Fibroblast of the conjunctiva (primary cell): Measurements from ENCODE around the gene GFAP.
A peak's percentile ranks its signal among the peaks of the same experiment; 100 is the strongest.

Experiments
- DNase-seq: peaks from one replicate; pipeline ENCODE4 v3.0.0-alpha.2; 2010; ENCODE audit warnings: low read depth

GFAP gene

DNA sequence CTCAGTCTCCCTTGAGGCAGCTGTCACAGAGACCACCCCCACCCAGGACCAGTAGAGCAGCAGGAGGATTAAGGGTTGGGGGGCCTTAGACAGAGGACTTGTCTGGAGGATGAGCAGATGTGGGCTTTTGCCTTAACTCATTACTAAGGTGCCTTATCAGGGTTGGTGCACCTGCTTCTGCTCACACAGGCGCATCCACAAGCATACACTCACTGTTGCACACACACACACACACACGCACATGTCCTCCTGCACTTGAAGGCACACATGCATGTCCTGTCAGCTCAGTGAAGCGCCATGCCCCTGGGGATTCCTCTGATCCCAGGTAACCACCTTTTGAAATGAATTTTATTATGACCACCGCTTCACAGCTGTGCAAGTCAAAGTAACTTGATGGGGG is 1.2 kb downstream of the GFAP start:
- DNase-seq: no peak

DNA sequence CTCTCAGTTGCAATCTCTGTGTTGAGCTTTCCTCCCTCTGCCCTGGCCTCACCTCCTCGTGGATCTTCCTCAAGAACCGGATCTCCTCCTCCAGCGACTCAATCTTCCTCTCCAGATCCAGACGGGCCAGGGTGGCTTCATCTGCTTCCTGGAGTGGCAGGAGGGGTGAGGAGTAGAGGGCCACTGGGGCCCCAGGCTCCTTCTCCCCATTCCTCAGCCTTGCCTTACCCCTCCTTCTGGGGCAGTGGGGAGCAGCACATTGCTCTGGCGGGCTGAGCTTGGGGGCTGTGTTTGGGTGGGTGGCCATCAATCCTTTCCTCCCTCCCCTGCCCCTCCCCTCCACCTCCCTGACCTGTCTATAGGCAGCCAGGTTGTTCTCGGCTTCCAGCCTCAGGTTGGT is 1.6 kb downstream of the GFAP start:
- no peak for DNase-seq

DNA sequence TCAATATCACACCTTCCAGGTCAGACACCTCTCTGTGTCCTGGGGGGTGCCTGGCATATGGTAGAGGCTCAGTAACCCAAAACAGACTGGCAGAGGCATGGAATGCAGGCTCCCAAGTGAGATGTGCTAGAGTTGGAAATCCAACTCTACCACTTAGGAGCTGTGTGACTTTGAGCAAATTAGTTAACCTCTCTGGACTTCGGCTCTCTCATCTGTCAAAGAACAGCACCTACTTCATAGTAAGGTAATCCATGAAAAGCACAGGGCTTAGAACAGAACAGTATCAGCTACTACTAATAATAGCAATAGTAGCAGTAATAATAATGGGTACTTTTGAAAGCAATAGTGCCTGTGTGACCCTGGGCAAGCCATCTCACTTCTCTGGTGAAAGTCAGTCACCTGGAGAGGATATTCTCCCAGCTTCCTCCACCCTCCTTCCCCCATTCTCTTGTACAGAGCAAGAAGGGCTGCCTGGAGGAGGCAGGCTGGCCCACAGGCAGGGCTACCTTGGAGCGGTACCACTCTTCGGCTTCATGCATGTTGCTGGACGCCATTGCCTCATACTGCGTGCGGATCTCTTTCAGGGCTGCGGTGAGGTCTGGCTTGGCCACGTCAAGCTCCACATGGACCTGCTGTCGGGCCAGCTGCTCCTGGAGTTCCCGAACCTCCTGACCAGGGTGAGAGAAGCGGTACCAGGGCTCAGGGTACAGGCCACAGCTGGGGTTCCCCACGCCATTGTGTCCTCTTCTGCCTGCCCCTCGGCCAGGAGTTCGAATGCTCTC is 2.3 kb downstream of the GFAP start:
- DNase-seq: no peak

DNA sequence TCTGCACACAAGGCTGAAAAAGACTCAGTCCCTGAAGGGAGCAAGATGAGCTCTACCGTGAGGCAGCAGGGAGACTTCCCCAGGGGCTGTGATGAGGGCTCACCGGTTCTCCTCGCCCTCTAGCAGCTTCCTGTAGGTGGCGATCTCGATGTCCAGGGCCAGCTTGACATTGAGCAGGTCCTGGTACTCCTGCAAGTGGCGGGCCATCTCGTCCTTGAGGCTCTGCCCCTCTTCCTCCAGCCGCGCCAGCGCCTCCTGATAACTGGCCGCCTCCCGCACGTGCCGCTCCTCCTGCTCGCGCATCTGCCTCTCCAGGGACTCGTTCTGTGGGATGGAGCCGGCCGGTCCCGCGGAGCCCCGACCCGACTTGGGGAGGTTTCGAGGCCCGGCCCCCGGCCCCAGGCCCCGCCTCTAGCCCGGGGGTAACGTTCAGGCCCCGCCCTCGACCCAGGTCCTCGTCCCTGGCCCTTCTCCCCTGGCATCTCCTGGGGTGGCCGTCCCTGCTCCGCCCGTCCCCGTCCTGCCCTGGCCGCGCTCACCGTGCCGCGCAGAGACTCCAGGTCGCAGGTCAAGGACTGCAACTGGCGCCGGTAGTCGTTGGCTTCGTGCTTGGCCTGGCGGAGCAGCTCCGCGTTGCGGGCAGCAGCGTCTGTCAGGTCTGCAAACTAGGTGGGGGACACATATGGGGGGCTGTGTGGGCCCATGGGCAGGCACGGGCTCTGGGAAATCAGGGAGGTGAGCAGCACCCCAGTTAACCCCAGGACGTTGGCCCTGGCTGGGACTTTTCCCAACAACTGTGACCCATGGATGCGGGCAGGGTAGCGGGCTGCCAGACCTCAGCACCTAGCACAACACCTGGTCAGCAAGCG is 3.9 kb downstream of the GFAP start:
- no peak for DNase-seq

DNA sequence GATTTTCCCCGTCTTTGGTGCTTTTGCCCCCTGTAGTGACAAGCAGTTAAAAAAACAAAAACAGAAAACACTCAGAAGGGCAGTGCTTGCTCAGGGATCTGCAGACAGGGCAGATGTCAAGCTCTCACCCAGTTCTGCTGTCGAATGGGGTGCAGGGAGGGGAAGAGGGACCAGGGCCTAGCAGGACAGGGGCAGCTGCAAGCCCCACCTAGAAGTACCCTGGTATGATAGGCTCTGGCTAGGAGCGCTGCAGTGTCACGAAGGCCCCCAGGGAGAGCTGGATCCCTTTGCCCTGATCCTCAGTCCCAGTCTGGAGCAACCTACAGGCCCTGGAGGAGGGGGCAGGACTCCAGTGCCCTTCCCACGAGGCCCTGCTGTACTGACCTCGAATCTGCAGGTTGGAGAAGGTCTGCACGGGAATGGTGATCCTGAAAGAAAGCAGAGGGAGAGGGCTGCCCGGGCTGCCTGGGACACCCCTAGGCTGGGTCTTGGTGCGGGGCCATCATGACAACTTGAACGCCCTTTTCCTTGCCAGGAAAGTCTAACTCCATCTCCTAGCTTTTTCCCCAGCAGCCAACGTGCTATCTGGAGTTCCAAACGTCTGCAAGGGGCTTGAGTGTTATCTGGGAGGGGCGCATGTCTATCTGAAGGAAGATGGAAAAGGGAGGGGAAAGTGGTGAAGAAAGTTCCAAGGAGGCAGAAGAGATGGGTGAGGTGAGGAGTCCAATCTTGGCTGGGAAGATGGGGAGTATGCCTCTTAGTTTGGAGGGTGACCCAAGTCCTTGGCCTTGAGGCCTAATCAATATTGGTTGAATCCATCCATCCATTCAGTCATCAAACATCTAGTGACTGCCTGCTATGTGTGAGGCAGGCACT is 4.8 kb downstream of the GFAP start:
- no peak for DNase-seq

DNA sequence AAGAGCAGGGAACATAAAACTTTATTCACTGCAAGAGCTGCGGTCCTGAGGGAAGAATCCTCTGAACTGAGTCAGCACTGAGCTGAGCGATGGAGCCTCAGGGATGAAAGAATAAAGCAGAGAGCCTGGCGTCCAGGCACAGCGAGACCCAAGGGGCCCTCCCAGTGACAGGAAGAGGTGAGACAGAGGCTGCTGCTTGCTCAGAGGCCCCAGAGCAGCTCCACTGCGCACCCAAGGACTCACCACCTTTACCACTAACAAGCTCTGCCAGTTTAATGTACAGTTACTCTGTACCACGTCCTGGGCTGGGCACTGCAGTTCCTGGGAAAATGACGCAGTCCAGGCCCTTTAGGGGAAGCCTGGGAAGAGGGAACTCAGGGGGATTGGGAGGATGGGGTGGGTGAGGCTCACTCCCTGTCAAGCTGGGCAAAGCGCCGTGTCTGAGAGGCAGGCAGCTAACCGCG is 5.6 kb downstream of the GFAP start:
- DNase-seq: no peak

DNA sequence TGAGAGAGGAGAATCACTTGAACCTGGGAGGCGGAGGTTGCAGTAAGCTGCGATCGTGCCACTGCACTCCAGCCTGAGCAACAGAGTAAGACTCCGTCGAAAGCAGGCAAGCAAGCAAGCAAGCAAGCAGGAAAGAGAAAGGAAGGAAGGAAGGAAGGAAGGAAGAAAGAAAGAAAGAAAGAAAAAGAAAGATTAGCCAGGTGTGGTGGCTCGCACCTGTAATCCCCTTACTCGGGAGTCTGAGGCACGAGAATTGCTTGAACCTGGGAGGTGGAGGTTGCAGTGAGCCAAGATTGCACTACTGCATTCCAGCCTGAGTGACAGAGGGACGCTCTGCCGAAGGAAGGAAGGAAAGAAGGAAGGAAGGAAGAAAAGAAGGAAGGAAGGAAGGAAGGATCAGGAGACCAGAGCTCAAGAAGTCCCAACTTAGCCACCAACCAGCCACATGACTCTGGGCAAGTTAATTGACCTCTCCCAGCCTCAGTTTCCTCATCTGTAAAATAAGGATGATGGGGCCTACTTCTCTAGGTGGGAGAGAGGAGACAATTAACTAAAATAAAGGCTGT is 6.5 kb downstream of the GFAP start:
- no peak for DNase-seq

DNA sequence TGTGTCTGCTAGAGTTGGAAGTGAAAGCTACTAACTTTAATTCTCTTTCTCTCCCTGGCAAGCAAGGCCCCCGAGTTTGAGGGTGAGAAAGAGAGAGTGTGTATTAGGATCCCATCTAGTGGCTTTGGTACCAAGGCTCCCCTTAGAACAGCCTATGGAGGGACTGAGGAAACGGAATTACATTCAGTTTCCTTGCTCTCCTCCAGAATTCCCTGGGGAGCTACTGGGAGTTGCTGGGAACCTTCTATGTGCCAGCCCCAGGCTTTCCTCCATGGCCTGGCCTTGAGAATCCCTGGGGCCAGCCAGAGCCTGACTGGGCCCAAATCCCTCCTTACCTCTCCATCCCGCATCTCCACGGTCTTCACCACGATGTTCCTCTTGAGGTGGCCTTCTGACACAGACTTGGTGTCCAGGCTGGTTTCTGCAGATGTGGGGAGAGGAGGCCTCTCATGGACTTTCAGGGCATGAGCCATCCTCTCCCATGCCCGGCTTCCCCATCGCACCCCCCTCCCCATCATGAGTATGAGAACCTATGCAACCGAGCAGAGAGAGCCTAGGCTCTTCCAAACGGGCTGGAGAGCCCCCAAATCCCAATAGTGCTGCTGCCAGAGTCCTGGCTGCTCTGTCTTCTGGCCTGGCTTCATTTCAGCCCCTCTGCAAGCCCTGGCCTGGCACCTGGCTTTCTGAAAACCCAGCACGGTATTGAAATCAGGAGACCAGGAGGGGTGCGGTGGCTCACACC is 7.4 kb downstream of the GFAP start:
- no peak for DNase-seq

DNA sequence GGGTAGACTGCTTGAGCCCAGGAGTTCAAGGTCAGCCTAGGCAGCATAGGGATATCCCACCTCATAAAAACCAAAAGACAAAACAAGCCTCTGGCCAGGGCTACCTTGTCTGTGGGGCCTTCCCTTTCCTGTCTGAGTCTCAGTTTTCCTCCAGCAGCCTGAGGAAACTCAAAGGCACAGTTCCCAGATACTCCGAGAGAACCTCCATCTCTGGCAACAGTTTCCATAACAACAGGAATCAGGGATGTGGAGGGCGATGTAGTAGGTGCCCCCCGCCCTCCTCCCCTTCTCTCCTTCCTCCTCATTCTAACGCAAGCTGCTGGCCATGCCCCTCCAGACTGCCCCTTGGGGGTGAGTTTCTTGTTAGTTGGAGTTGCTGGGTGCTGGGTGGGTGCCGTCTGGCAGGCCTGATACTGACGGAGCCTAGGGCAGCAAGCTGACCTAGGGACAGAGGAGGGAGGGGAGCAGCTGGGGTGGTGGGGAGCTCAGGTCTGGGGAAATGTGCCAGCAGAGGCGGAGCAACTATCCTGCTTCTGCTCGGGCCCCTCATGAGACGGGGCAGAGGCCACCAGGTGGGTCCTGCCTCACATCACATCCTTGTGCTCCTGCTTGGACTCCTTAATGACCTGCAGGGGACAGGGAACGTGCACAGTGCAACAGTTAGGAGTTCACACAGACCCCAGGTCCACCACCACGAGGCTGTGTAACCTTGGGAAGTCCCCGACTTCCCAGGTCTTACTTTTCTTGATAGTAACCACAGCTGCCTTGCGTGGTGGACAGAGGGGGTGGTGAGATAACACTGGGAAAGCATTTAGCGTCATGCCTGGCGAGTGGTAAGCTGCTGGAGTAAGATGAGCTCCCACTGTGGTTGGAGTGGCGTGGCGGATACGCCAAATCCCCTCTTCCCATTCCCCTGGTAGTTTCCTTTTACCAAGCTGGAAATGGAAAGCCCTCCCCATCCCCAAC is 8.3 kb downstream of the GFAP start:
- no peak for DNase-seq

DNA sequence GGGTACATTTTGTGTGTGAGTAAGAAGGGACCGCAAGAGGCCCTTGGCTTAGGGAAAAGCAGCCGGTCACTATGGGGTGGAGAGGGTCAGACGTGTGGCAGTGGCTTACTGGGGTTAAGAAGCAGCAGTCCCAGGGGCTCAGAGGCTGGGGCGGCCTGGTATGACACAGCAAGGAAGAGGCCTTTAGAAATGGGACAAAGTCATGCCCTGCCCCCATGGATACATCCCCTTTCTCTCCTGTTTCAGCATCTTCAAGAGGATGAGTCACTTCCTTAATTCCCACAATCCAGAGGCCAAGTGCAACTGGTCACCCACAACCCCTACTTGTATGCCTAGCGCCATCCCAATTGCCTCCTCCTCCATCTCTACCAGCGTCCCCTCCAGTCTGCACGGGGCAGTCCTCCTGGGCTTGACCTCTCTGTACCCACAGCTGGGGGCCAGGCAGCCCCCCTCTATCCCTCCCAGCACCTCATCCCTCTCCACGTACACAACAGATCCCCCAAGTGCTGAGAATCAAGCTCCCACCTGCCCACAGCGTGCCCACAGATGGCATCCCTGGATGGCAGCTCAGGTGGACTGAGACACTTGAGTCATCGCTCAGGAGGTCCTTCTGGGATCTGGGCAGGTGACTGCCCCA is 9.2 kb downstream of the GFAP start:
- peak; percentile 86 for DNase-seq

DNA sequence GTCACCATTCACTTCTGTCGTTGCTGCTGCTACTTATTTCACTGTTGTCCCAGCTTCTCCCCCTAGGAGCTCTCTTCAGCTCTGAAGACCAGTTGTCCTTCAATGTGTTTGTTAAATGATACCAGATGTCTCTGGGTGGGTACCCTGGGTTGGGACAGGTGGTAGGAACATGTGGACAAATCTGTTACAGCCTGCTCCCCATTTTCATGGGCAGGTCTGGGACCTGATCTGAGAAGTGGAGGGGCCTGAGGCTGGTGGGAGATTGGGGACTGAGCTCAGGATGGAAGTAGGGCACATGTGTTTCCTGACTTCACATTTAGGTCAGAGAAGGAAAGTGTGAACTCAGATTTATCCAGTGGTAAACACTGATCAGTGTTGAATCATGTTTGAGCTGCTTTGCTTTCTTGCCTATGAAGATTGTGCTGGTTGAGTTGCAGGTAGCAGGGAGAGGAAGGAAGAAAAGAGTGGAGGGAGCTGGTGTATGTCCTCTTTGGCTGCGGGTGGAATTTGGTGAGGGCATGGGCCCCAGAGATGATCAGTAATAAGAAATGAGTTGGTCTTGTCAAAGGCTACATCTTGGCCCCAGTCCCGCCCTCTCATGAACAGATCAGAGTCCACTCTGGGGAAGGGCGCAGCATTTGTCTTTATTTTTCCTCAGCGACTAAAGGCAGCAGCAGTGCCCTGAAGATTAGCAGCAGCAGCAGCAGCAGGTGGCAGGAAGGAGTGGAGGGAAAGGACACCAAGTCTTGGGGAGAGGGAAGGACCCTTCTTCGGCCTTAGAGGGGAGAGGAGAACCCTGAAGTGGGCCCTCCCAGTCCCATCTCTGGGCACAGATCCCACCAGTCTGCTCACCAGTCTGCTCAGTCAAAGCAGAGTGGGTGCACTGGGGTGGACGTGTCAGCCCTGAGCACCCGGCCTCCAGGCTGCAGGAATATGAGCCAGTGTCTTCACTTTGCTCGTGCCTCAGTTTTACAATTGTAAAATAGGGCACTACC is 10.0 kb downstream of the GFAP start:
- DNase-seq: no peak

DNA sequence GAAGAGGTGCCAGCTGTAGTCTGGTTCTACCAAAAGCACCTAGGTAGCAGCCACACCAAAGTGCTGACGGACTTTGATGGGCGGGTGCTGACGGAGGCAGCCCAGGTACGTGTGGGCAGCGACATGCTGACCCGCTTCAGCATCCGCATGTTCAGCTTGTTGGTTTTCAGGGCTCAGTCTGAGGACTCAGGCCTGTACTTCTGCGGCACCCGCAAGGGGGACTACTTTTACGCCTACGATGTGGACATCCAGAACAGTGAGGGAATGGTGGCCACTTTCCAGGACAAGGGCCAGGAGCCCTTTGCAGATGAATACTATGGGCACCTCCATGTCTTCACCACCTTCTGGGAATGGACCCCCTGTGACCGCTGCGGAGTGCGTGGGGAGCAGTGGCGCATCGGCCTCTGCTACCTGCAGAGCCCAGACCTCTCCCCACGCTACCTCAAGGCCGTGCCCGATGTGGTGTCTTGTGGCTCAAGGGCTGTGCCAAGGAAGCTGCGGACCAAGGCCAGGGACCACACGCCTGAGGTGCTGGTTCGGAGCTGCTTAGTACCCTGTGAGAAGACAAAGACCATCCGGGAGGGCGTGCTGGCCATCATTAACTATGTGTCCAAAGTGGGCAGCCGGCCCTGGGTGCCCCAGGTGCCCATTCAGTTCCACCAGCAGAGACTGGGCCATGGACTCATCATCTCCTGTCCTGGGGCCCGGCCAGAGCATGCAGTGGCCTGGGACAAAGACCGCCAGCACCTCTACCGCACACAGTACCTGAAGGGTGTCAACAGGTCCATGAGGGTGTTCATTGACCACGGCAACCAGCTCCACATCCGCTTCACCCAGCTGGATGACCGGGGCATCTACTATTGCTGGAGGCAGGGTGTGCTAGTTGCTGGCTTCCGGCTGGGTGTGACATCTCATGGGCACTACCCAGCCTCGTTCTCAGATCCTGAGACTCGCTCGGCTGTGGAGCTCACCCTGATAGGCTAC is 11.0 kb downstream of the GFAP start:
- no peak for DNase-seq

DNA sequence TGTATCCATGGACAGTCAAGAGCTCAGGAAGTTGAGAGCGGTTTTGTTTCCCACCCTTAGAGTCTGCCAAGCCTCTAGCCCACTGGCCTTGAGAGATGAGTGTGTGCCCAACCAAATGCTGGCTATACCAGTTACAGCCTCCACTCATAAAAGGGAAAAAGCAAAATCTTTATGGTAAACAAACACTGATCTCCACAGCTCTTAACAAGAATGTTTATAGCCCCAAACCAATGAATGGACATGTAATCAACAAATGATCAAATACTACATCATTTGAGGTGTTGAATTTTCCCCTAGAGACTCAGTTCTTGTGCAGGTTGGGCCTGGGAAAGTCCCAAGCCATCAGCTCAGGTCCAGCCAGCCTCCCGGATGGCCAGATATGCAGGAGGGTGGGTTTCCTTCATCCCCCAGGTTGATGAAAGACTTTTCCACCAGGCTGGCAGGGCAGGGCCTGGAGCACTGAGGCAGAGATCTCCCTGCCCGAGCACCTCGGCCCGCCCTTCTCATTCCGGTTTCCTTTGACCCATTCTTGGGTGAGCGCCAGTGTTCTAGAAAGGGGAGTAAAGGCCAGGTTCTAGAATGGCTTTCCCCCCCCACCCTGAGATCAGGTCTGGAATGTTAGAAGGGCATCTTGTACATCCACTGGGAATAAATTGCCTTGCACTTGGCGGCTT is 12.2 kb downstream of the GFAP start:
- no peak for DNase-seq

DNA sequence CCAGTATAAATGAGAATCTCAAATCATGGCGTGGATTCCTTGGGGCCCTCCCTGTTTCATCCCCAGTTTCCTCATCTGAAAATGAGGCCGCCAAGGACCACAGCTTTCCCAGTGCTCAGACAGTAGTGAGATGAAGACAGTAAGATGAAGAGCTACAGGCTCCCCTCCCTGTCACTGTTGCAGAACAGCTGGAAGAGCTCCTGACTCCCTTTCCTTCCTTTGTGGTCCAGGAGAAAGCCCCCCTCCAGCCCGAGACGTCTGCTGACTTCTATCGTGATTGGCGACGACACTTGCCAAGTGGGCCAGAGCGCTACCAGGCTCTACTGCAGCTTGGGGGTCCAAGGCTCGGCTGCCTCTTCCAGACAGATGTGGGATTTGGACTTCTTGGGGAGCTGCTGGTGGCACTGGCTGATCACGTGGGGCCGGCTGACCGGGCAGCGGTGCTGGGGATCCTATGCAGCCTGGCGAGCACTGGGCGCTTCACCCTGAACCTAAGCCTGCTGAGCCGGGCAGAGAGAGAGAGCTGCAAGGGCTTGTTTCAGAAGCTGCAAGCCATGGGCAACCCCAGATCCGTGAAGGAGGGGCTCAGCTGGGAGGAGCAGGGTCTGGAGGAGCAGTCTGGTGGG is 13.1 kb downstream of the GFAP start:
- no peak for DNase-seq

DNA sequence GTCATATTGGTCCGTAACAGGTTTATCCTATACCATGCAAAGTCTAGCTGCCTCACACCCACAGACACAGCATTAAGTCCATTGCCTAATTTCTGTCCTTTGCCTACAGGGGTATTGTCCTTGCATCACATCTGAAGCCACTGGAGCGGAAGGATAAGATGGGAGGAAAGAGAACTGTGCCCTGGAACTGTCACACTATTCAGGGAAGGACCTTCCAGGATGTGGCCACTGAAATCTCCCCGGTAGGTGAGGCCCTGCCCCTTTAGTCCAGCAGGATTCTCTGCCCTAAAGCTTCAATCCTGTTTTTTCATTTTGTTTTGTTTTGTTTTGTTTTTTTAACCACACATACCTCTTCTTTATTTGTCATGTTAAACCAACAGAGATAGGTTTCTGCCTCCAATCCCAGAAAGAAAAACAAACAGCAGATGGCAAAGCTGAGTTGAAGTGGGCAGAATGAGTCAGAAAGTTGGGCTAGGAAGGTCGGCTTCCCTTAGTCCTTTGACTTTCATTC is 13.8 kb downstream of the GFAP start:
- DNase-seq: peak; percentile 37

DNA sequence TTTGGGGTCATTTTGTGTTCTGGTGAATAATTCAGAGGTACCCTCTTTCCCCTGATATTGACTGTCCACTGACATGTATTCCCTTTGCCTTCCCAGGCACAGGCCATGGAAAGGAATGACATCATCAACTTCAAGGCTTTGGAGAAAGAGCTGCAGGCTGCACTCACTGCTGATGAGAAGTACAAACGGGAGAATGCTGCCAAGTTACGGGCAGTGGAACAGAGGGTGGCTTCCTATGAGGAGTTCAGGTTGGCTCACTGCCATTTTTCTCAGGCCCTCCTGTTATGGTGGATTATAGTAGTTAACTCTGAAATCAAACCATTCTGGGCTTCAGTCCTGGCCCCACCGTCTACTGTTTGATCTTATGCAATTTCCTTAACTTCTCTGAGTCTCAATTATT is 14.4 kb downstream of the GFAP start:
- peak; percentile 88 for DNase-seq
